Esophagus squamous epithelium (tissue), 5 donors: ENCODE data around the gene C1orf167. TPM values are rescaled to one million over a fixed set of nuclear protein-coding genes. Genes with fewer than 3 reads are reported as not detected.
A peak's percentile ranks its signal among the peaks of the same experiment; 100 is the strongest.

Source experiments
- DNase-seq: peaks from one replicate; lab custom pipeline; 2025; lab: John Stamatoyannopoulos, UW
- H3K27ac ChIP-seq, 4 donors: fragments of 200-600 bp; sonication (generic); one replicate each; pipeline ENCODE4 v1.5.1; 2016 to 2019; ENCODE audit warnings: mild to moderate bottlenecking in 1 of 4
- H3K27me3 ChIP-seq, 4 donors: fragments of 200-600 bp; sonication (generic); 1 replicate in 3 of 4; 2 replicates in 1 of 4; pipeline versions ENCODE4 v1.5.1 to v1.6.0; 2017 to 2021; ENCODE audit warnings: antibody characterized with exemption in 1 of 4
- H3K36me3 ChIP-seq, 3 donors: fragments of 200-600 bp; sonication (generic); one replicate each; pipeline ENCODE4 v1.5.1; 2016 to 2019
- H3K4me1 ChIP-seq, 3 donors: fragments of 200-600 bp; sonication (generic); one replicate each; pipeline ENCODE4 v1.5.1; 2017 to 2019
- H3K4me3 ChIP-seq, 4 donors: fragments of 200-600 bp; sonication (generic); 1 replicate in 3 of 4; 2 replicates in 1 of 4; pipeline ENCODE4 v1.5.1; 2016 to 2019; ENCODE audit warnings: mild to moderate bottlenecking in 2 of 4, moderate library complexity in 1 of 4
- H3K9me3 ChIP-seq, 3 donors: fragments of 200-600 bp; sonication (generic); one replicate each; pipeline ENCODE4 v1.5.1; 2016 to 2019
- CTCF ChIP-seq, 6 experiments: fragments of 450-650 bp in 4 of 6; fragments of 200-600 bp in 2 of 6; sonication (generic) in 2 of 6; IDR thresholded peaks; one replicate each; pipeline ENCODE4 v1.5.1; 2016 to 2019; ENCODE audit warnings: antibody characterized with exemption in 6 of 6, mild to moderate bottlenecking in 4 of 6, moderate library complexity in 4 of 6
- POLR2A ChIP-seq, 4 donors: fragments of 450-650 bp; IDR thresholded peaks; one replicate each; pipeline ENCODE4 v1.6.1; 2017; ENCODE audit warnings: antibody characterized with exemption in 4 of 4, mild to moderate bottlenecking in 4 of 4, moderate library complexity in 3 of 4
- WGBS, 2 donors: methylation state at CpG; one replicate each; pipeline ENCODE4 v1.1.5; 2018; 5-methylcytosine and 5-hydroxymethylcytosine counted together
- intact Hi-C: fragments of 100-400 bp; cut with DNase I; formaldehyde crosslinking; loops from one replicate; pipeline ENCODE4 v1.15.0; 2022
- total RNA-seq, 4 donors: library from RNA; depleted of rRNA; stranded (reverse); fragments of >200 nt; gene quantifications; one replicate each; pipeline ENCODE4 v1.1.0, GENCODE V29; 2016
- donor health status: DM: yes; HTN: yes; CAD: no.

C1orf167 gene
- total RNA-seq, 4 donors from 2014 or later: 0.31 to 2.6 (median 0.76) TPM; not detected in 1

- TF ChIP-seq CTCF (IDR thresholded peaks at IDR 0.05): no peak
- TF ChIP-seq POLR2A (IDR thresholded peaks at IDR 0.05): no peak
- DNase-seq: no peak
- no peaks in the 10 kb centered on the region for H3K27me3 ChIP-seq
- intact Hi-C loops: no loop called here
- peaks cover 0 to 66% (median 20%) of the 10 kb centered on the region in 3 donors for H3K36me3 ChIP-seq
- 75 to 97% methylated on average over 4 to 6 of the region's 27 CpGs for WGBS, 2 donors
- H3K4me1 ChIP-seq: peaks cover 0 to 11% (median 0%) of the 10 kb centered on the region in 3 donors
- H3K27ac ChIP-seq: no peak overlapping the region
- H3K9me3 ChIP-seq: no peaks in the 10 kb centered on the region
- no peak overlapping the region for H3K4me3 ChIP-seq
Observed at GRCh38 chr1:11748294-11749202, 13.4 kb upstream of the C1orf167 start.

GRCh38 chr1:11749203-11749689 lies 12.7 kb upstream of the C1orf167 start:
- H3K36me3 ChIP-seq: peaks cover 0 to 66% (median 20%) of the 10 kb centered on the region in 3 donors

GRCh38 chr1:11749996-11750395 lies 12.0 kb upstream of the C1orf167 start:
- peaks cover 0 to 65% (median 20%) of the 10 kb centered on the region in 3 donors for H3K36me3 ChIP-seq
- H3K9me3 ChIP-seq: no peaks in the 10 kb centered on the region
- H3K4me3 ChIP-seq: no peak overlapping the region
- intact Hi-C loops: no loop called here
- TF ChIP-seq POLR2A (IDR thresholded peaks at IDR 0.05) (no peak), CTCF (IDR thresholded peaks at IDR 0.05) (no peak)
- no peaks in the 10 kb centered on the region for H3K27me3 ChIP-seq
- H3K4me1 ChIP-seq: peaks cover 0 to 11% (median 0%) of the 10 kb centered on the region in 3 donors
- no peak overlapping the region for H3K27ac ChIP-seq
- no peak for DNase-seq
- 81 to 100% methylated on average over 3 of the region's 15 CpGs for WGBS, 2 donors

More at GRCh38 chr1:11749203-11749689, 12.7 kb upstream of the C1orf167 start:
- no peak overlapping the region for H3K4me3 ChIP-seq
- intact Hi-C loops: no loop called here
- no peaks in the 10 kb centered on the region for H3K27me3 ChIP-seq
- no peaks in the 10 kb centered on the region for H3K9me3 ChIP-seq
- DNase-seq: no peak
- H3K4me1 ChIP-seq: peaks cover 0 to 11% (median 0%) of the 10 kb centered on the region in 3 donors
- WGBS, 2 donors: 14 to 77% methylated on average over 1 to 4 of the region's 9 CpGs
- no peak overlapping the region for H3K27ac ChIP-seq
- peak in 5 of 6 experiments; percentile 17 to 61 (median 47) for TF ChIP-seq CTCF (IDR thresholded peaks at IDR 0.05)
- TF ChIP-seq POLR2A (IDR thresholded peaks at IDR 0.05): no peak

GRCh38 chr1:11751087-11751486 lies 10.9 kb upstream of the C1orf167 start:
- H3K27ac ChIP-seq: no peak overlapping the region
- peaks cover 0 to 8% (median 0%) of the 10 kb centered on the region in 3 donors for H3K4me1 ChIP-seq
- H3K9me3 ChIP-seq: no peaks in the 10 kb centered on the region
- no peak for TF ChIP-seq CTCF (IDR thresholded peaks at IDR 0.05)
- TF ChIP-seq POLR2A (IDR thresholded peaks at IDR 0.05): no peak
- DNase-seq: no peak
- 80 to 100% methylated on average over 1 to 3 of the region's 9 CpGs for WGBS, 2 donors
- no peak overlapping the region for H3K4me3 ChIP-seq
- peaks cover 0 to 54% (median 12%) of the 10 kb centered on the region in 3 donors for H3K36me3 ChIP-seq
- no peaks in the 10 kb centered on the region for H3K27me3 ChIP-seq
- intact Hi-C loops: no loop called here
